Measurements from ENCODE around the gene FERMT3. TPM values are rescaled to one million over a fixed set of nuclear protein-coding genes. Genes with fewer than 3 reads are reported as not detected.

Gene FERMT3
- total RNA-seq, 1 experiment from 2014 or later, result 4.3 TPM

- H3K4me1 Mint-ChIP-seq (ENCODE audit: low read depth, unreplicated experiment), result no peaks in the 10 kb centered on the region
- CTCF ChIA-PET, result interaction anchor here (0.6 kb wide), 1 partner anchor 19 kb away, joined by 8 read pairs; no protein-coding TSS in a partner anchor
These were observed 16.1 kb downstream of the FERMT3 start for GRCh38 chr11:64222651-64223000.

GRCh38 chr11:64223001-64223651 lies 16.6 kb downstream of the FERMT3 start:
- H3K9me3 ChIP-seq, result no peaks in the 10 kb centered on the region
- intact Hi-C loops (cut with micrococcal nuclease; ENCODE audit: unreplicated experiment), result no loop called here
- H3K4me1 ChIP-seq, result peaks cover 14% of the 10 kb centered on the region
- DNase-seq, result no peak
- no peaks in the 10 kb centered on the region for H3K27me3 Mint-ChIP-seq (ENCODE audit: insufficient read depth, unreplicated experiment)
- TF ChIP-seq CTCF (IDR thresholded peaks at IDR 0.05; ENCODE audit: insufficient read depth in 1 of 2, low read depth in 1 of 2, low read length in 1 of 2, severe bottlenecking in 1 of 2, unreplicated experiment in 1 of 2), result no peak
- no TSS peak for BruUV-seq (replicated peaks)
- CTCF ChIA-PET, result interaction anchor here (0.6 to 1.1 kb wide), 2 partner anchors 18 to 37 kb away, joined by 3 to 8 read pairs; partner anchors contain the start of gene STIP1
- no peak overlapping the region for H3K27ac Mint-ChIP-seq (ENCODE audit: unreplicated experiment)
- POLR2A ChIA-PET, result no interaction called here
- H3K27me3 ChIP-seq (replicated peaks; ENCODE audit: control insufficient read depth, insufficient read depth, low read length), result no peaks in the 10 kb centered on the region
- no peaks in the 10 kb centered on the region for H3K9me3 Mint-ChIP-seq (ENCODE audit: unreplicated experiment)
- peaks cover 13% of the 10 kb centered on the region for H3K36me3 Mint-ChIP-seq (ENCODE audit: insufficient read depth, unreplicated experiment)
- H3K4me3 Mint-ChIP-seq (ENCODE audit: unreplicated experiment), result no peak overlapping the region
- no peak overlapping the region for H3K4me3 ChIP-seq (ENCODE audit: low read depth, low read length)
- H3K4me1 Mint-ChIP-seq (ENCODE audit: low read depth, unreplicated experiment), result no peaks in the 10 kb centered on the region
- H3K36me3 ChIP-seq (ENCODE audit: control insufficient read depth, insufficient read depth, low read length), result no peaks in the 10 kb centered on the region; the same call in 1 of the 2 replicates

More at GRCh38 chr11:64222651-64223000, 16.1 kb downstream of the FERMT3 start:
- peaks cover 13% of the 10 kb centered on the region for H3K36me3 Mint-ChIP-seq (ENCODE audit: insufficient read depth, unreplicated experiment)
- Histone ChIP-seq H3K27me3 (replicated peaks; ENCODE audit: control insufficient read depth, insufficient read depth, low read length) (no peaks in the 10 kb centered on the region), H3K4me3 (ENCODE audit: low read depth, low read length) (no peak overlapping the region), H3K36me3 (ENCODE audit: control insufficient read depth, insufficient read depth, low read length) (no peaks in the 10 kb centered on the region; the same call in 1 of the 2 replicates), H3K4me1 (peaks cover 14% of the 10 kb centered on the region), H3K9me3 (no peaks in the 10 kb centered on the region)
- intact Hi-C loops (cut with micrococcal nuclease; ENCODE audit: unreplicated experiment), result no loop called here
- POLR2A ChIA-PET, result no interaction called here
- no peak overlapping the region for H3K27ac Mint-ChIP-seq (ENCODE audit: unreplicated experiment)
- H3K4me3 Mint-ChIP-seq (ENCODE audit: unreplicated experiment), result no peak overlapping the region
- DNase-seq, result no peak
- H3K27me3 Mint-ChIP-seq (ENCODE audit: insufficient read depth, unreplicated experiment), result no peaks in the 10 kb centered on the region
- TF ChIP-seq CTCF (IDR thresholded peaks at IDR 0.05; ENCODE audit: insufficient read depth in 1 of 2, low read depth in 1 of 2, low read length in 1 of 2, severe bottlenecking in 1 of 2, unreplicated experiment in 1 of 2), result no peak
- BruUV-seq (replicated peaks), result no TSS peak
- no peaks in the 10 kb centered on the region for H3K9me3 Mint-ChIP-seq (ENCODE audit: unreplicated experiment)

GRCh38 chr11:64224151-64224890 lies 17.8 kb downstream of the FERMT3 start:
- H3K4me3 ChIP-seq (ENCODE audit: low read depth, low read length), result no peak overlapping the region
- no peaks in the 10 kb centered on the region; the same call in 1 of the 2 replicates for H3K36me3 ChIP-seq (ENCODE audit: control insufficient read depth, insufficient read depth, low read length)
- intact Hi-C loops (cut with micrococcal nuclease; ENCODE audit: unreplicated experiment), result no loop called here
- no peaks in the 10 kb centered on the region for H3K27me3 ChIP-seq (replicated peaks; ENCODE audit: control insufficient read depth, insufficient read depth, low read length)
- DNase-seq, result peak in 1 of 2 experiments; percentile 40
- Mint-ChIP-seq H3K9me3 (ENCODE audit: unreplicated experiment) (no peaks in the 10 kb centered on the region), H3K4me1 (ENCODE audit: low read depth, unreplicated experiment) (no peaks in the 10 kb centered on the region), H3K4me3 (ENCODE audit: unreplicated experiment) (peak overlapping the region; percentile 81), H3K36me3 (ENCODE audit: insufficient read depth, unreplicated experiment) (peaks cover 13% of the 10 kb centered on the region), H3K27ac (ENCODE audit: unreplicated experiment) (no peak overlapping the region), H3K27me3 (ENCODE audit: insufficient read depth, unreplicated experiment) (no peaks in the 10 kb centered on the region)
- BruUV-seq (replicated peaks), result no TSS peak
- H3K9me3 ChIP-seq, result no peaks in the 10 kb centered on the region
- peaks cover 19% of the 10 kb centered on the region for H3K4me1 ChIP-seq
- CTCF ChIA-PET, result interaction anchor here (1.1 kb wide), 1 partner anchor 39 kb away, joined by 3 read pairs; the partner anchor contains the start of gene STIP1
- POLR2A ChIA-PET, result no interaction called here
- TF ChIP-seq CTCF (IDR thresholded peaks at IDR 0.05; ENCODE audit: insufficient read depth in 1 of 2, low read depth in 1 of 2, low read length in 1 of 2, severe bottlenecking in 1 of 2, unreplicated experiment in 1 of 2), result no peak
